GM19238 (cell line): ENCODE data around the gene MPPED2.

Source experiments
- DNase-seq: peaks from one replicate; pipeline ENCODE4 v3.0.0; 2011; ENCODE audit warnings: low spot score; ENCODE audit not compliant: insufficient read length

Gene MPPED2, protein sequence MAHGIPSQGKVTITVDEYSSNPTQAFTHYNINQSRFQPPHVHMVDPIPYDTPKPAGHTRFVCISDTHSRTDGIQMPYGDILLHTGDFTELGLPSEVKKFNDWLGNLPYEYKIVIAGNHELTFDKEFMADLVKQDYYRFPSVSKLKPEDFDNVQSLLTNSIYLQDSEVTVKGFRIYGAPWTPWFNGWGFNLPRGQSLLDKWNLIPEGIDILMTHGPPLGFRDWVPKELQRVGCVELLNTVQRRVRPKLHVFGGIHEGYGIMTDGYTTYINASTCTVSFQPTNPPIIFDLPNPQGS

DNA sequence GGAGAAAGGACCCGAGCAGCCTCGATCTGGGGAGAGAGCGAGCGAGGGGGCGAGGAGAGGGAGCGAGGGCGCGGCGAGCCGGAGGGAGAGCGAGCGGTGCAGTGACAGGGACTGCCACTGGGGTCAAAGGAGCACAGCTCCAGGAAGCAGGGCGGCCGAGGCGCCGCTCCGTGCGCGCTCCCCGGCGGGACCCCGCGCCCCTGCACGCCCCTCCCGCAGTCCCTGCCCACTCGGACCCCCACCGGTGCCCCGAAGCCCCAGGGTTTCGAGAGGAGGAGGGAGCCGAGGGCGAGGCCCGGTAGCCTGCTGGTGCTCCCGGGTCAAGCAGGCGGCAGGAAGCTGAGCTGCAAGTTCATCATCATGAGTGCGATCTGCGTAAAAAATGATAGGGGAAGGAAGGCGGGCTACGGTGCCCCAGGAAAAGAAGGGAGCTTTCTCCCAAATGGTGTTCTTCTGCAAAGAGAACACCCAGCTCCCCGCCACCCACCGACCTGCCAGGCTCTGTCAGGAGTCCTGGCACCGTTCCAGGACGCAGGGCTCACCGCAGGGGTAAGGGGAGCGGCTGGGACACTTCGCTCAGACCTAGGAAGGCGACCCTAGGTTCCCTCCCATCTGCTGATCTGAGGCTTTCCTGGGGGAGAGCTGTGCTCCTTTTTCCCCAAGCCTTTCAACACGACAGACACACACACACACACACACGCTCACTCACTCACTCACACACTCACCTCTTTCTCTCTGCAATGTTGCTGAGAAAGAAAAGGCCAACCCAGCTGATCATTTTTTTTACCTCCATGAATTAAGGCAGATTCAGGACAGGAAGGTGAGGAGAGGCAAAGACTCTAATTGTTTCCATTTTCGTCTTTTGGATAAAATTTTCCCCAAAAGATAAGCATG, at the start of gene MPPED2:
Gene MPPED2, minus strand, starts transcription at position 103 of the 894 bp plus-strand sequence. CDS start 5,980 bp downstream, outside the sequence.
- peak; percentile 32 for DNase-seq

DNA sequence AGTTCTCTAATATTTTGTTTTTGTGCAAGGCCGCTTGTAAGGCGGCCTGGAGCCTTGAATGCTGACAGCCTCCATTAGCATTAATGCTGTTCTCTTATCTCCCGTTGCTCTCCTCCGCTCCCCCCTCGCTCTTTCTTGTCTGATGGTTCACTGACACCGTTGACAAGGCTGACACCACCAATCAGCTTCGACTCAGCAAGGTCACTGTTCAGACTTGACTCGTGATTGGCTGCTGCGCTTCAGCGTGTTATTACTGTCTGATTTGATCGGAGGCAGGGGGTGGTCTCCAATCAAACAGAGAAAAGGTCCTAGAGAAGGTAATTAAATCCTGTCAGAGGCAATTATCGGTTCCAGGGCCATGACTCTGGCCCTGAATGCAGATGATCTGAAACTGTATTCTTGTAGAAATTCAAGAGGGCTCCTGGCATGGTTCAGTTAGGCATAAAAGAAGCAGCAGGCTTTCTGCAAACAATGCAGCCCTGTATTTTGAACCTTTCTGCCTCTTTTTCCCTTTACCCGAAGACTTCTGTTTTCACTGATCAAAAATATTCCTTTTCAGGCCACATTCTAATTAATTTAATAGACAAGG, 49.3 kb upstream of the MPPED2 start:
- DNase-seq: no peak

DNA sequence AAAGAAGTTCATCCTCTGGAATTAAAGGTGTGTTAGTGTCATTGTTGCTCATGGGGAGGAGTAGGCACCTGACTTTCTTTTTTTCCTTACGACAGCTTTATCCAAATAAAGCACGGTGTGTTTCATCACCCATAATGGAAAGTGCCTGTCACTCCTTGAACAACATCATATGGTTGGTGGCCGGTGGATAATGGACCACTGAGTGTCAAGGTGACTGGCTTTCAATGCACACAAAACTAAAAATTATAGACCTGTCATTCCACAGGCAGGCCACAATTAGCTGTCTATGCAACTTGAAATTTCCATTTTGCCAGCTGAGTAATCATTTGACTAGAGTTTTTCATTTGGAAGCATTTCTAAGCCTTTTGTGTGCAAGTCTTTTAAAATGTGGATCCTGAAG, 45.0 kb upstream of the MPPED2 start:
- no peak for DNase-seq

DNA sequence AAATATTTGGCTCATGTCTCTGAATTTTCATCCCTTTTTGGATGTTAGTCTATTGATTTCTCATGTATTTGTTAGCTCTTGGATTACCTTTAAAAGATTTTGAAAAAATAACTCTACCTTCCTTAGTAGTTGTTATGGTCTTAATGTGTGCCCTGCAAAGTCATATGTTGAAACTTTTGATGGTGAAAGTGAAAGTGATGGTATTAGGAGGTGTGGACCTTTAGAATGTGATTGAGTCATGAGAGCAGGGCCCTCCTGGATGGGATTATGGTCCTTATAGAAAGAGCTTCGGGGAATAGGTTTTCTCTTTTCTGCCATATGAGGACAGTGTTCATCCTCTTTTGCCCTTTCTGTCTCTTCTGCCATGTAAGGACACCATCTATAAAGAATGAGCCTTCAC, 33.6 kb upstream of the MPPED2 start:
- DNase-seq: no peak

DNA sequence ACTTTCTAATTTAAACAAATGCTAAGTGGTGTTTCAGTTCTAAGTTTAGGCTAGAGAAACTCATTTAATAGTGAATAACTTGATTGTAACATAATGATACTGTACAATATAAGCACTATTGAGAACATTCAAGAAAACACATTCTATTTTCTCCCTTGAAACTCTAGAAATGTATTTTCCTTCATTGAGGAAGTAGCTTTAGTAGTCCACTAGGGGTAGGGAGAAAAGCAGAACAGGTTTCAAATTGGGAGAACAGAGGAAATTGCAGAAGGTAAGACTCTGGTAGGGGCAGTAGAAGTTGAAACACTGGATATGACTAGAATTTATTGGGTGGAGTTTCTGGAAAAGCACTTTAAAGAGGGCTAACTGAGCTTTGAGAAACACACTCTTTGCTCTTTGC, 31.6 kb upstream of the MPPED2 start:
- no peak for DNase-seq

DNA sequence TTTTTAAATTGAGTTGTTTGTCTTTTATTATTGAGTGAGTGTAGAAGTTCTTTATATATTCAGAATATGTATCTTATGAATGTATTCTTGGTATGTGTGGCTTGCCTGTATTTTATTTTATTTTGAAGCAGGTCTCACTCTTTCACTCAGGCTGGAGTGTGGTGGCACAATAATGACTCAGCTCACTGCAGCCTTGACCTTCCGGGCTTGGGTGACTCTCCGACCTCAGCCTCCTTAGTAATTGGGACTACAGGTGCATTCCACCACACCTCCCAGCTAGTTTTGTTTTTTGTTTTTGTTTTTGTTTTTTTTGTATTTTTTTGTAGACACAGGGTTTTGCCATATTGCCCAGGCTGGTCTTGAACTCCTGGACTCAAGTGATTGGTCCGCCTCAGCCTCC, 24.5 kb upstream of the MPPED2 start:
- DNase-seq: no peak

DNA sequence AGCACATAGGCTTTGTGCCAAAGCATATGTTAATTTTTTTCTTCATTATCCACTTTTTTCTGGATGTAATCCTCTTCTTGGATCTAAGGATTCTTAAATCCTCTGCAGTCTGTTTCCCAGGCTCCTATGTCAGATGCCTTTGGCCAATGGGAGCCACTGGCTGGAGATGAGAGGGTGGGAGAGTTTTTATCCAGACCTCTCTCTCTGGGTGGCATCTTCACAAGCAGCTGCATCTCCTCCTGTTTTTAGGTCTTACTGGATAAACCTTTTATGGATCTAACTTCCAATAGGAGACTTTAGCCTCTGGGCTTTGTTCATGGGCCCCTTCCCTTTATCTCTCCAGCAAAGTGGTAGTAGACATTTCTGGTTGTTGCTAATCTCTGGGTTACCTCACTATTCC, 22.4 kb upstream of the MPPED2 start:
- no peak for DNase-seq

DNA sequence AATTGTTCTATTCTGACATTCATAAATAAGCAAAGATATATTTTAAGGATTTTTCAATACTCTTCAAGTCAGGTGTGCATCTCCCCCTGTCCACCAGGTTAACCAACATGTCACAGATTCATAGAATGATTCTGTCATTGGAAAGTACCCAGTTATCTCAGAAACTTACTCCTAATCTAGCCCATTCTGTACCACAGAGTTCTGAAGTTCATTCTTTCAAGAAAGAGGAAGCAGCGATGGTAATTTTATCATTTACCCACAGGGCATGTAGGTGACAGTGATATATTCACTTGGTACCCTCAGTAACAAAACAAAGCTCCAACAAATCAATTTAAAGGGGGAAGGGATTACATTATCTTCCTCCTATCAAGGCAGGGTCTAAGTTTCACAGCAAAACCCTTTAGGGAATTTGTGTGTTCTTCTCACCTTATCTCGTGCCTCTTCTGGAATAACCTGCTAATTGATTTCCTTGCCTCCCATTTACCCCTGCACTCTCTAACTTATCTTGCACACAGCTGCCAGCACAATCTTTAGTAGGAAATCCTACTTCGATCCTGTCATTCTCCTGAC, 19.0 kb upstream of the MPPED2 start:
- DNase-seq: no peak

DNA sequence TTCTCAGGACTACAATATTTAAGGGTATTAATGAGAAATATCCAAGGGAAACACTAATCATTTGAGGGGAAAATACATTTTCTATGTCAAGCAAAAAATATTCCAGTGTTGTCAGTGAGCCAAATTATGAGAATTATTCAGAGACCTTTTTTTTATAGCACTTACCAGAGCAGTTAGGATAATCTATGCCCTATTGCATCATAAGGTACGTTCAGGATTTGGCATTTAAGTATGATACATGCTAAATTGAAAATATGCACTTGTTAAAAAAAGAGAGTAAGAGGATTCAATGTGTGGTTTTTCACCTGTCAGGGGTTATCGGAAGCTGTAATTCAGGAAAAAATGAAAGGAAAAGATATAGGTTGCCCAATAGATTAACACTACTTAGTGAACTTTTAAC, 17.2 kb upstream of the MPPED2 start:
- DNase-seq: no peak

DNA sequence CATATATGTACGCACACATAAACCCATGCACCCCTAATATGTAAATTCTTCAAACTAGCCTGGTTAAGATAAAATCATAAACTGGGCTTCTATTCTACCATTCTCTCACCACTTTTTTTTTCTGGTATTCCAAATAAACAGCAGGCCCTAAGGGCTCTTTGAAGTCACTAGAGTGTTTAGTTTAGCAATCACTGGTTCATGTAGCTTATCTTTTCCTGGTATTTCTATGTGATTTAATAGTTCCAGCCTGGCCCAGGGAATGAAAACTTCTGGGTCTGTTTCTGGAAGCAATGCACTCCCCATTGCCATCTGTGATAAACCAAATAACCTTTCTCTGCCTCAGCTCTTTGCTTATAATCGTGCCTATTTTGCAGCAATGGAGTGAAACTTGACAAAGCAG, 10.7 kb upstream of the MPPED2 start:
- no peak for DNase-seq

DNA sequence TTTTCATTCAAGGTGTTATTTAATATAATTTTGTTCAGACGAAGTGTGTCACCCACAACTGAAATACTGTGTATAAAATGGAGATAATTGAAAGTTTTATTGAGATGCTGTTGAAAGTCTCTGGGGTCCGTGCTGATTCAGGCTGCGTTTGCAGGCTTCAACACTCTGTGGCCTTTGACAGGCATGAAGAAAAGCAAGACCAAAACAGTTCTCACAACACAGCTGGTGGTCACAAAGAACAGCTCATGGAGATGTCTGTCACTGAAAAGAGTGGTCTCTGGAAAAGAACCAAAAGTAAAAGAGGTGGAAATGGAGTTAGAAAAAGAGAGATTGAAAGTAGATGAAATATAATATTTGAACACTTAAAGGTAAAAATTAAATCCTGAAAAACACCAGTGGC, 9.8 kb upstream of the MPPED2 start:
- no peak for DNase-seq

DNA sequence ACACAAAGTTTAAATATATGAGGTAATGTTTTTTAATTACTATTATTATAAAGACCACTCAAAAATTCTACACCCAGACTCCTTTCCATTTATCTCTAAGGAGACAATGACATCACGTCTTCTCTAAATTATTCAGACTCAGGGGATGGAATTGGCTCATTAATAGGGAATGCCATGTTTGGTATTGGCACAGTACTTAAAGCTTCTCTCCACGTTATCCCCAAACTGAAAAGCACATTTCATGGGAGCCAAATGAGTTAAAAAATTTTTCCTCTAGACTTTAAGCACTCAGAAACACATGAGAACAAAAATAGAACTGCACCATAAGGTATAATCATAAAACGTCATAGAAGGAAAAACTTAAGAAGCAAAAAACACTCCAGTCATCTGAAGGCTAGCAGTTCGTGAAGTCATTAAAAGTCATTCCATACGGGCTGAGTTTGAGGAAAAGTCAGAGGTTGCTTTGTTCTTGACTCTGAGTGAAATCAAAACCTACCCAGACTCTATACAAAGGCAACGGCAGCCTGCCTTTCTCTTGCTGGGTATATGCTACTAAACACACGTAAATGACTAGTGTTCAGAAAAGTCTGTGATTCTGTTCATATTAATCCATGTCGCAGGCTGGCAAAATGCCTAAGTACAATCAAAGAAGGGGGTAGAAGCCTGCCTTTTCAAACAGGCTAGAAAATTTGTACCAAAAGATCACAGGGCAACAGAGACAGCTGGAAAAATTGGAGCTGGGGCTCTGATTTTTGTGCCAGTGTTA, 8.7 kb upstream of the MPPED2 start:
- no peak for DNase-seq

DNA sequence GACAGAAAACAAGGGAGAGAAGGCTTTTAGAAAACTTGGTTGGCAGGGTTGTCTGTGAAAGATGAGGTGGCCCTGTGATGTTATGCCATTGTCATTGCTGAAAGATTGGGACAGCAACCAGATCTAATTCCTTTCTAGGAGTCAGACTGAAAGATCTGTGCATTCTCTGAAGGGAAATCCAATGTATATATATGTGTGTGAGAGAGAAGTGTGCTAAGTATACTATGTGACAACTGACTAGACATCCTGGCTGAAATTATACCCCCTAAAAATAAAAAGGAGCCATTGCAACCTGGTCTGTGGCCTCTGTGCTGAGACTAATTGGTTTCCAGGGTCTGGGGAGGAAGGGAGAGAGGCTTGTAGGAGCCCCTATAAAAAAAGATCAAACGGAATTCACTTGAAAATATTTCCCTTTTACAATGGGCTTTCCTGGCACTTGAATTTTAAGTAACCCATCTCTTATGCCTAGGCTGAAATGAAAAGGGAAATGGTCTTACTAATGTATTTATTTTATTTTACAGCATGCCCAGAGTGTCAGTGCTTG, 1.2 kb upstream of the MPPED2 start:
- no peak for DNase-seq

DNA sequence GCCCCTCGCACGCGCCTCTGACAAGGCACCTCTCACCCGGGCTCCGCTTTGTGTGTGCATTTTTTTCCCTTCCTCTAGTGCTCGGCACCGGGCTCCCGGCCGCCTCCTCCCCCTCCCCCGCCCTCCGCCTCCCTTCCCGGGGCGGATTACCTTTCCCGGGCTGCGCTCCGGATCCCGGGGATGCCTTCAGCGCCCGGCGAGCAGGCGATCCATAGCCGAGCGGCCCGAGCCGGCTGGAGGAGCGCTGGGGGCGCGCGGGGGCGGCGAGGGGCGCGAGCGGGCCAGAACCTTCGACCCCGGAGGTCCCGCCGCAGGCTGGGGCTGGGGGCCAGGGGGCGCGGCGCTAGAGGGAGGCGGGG, 282 bp downstream of the MPPED2 start:
- no peak for DNase-seq

DNA sequence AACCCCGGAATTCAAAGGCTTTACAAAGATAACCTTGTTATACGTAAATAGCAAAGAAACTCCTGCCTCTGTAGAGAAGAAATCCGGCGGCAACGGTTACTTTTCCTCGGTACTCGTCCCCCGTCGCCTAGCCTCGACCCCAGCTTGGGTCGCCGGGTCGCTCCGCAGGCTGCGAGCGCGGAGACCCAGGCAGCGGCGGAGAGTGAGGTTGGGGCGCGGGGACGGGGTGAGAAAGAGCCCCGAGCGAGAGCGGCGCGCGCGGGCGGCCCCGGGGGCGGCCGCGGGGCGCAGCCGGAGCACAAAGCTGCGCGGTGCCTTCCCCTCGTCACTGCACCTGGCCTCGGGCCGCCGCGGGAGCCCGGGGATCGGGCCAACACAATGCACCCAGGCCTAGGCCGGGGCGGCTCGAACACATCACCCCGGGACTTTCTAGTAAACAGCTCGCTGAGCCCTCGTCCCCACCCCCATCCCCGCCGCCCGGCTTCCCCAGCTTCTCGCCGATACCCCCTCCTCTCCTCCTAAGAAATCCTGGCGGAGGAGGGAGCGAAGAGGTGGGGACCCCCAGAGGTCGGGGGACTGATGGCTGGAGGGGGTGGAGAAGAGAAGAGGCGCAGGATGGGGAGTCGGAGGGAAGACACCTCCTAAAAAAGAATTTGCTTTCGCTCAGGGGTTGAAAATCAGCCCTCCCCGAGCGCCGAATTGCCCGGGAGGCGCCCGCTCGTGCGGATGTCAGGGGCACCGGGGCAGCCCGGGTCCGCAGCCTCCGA, 845 bp downstream of the MPPED2 start:
- no peak for DNase-seq

DNA sequence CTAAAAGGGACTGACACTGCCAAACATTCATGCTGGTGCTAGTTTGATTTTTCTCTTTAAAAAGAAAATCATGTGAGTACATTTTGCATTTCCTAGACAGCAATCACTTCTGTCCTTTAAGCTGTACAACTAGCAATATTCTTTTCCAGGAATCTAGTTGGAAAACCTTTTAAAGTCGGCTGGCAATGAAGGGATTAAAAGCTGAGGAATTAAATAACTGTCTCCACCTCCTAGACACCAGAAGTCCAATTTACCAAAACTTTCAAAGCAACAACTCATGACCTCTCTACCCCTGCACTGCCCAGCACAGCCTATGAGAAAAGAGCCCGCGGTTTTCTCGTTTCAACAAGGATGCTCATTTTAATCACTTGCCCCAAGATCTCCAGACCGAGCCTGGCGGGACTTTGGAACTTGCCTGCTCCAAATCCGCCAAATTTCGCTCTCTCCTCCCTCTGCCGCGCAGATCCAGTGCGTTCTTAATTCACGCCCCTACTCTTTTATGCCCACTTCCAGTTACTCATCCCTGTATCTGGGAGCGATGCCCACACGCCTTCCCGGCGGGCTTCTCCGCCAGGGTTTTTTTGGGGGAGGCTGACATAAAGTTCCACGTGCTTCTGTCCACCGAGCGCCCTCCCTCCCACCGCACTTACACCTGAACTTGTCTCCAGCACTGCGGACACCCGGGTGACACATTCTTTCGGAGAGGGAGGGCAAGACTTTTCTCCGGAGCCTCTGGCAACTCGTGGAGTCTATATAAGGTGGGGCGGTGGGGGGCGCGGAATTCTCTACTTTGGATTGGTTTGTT, 2.5 kb downstream of the MPPED2 start:
- DNase-seq: no peak

DNA sequence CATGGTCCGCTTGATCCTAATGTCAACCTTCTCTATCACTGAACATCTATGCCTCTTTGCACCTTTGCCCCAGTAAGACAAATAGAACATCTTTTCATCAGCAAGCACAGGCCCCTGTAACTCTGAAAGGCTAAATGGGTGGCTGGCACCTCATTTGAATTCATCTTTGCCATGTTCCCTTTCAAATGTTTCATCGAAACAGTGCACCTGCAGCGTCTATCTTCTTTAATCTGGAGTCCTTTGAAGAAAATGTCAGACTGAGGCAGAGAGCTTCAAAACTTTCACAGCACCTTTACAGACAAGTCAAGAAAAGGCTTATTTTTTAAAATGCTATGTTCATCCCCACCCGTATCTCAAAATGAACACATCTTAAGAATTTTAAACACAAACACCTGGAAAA, 3.4 kb downstream of the MPPED2 start:
- no peak for DNase-seq

DNA sequence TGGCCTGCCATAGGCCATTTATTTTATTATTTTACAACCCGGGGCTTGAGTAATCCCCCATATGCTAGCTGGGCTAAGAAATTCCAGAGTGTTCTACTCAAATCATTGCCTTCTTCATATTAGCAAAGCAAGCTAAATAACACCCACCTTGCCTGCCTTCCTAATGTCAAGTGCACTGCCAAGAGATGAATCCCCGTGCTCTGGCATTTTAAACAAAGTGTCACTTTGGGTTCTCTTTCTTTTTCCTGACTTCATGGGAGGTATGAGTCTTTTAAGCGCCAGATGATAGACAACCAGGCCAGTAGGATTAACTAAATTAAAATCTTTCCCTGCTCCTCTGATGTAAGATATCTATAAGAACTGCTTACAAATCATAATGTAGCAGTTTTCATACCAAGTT, 4.5 kb downstream of the MPPED2 start:
- no peak for DNase-seq

DNA sequence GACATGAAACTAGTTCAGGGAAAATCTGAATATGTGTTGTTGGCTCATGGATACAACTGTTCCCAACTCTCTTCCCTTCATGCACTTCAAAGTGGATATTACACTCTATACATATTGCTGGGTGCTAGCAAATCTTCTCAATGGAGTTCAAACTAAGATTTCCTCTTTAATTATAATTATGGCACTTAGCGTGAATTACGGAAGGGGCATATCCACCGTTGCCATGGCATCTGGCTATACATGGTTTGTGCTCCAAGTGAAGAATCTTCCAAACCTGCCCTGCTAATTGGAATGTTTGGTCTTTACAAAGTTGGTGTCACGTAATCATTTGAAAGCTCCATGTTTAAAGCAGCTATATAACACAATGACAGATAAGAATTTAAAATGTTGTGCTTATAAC, 5.6 kb downstream of the MPPED2 start:
- no peak for DNase-seq
